ENCODE measurements around the gene CTSA. TPM values are rescaled to one million over a fixed set of nuclear protein-coding genes. Genes with fewer than 3 reads are reported as not detected.
A peak's percentile ranks its signal among the peaks of the same experiment; 100 is the strongest.

The CTSA gene
- total RNA-seq, 1 experiment from 2014 or later, result 109 TPM

GRCh38 chr20:45902199-45902701, 11.1 kb downstream of the CTSA start:
- H4K20me1 ChIP-seq (ENCODE audit: insufficient read depth), result no peaks in the 10 kb centered on the region
- no peak for ATAC-seq
- no peaks in the 10 kb centered on the region for H3K79me2 ChIP-seq (ENCODE audit: insufficient read depth, low read length)
- H3K9me3 ChIP-seq (ENCODE audit: control insufficient read depth in 1 of 2, insufficient read depth in 1 of 2, low read depth in 1 of 2, low read length in 2 of 2), result no peaks in the 10 kb centered on the region
- no peaks in the 10 kb centered on the region for H3K9me2 ChIP-seq (ENCODE audit: insufficient read depth)
- H3K27me3 ChIP-seq (ENCODE audit: insufficient read depth, low read length), result no peaks in the 10 kb centered on the region
- no peak overlapping the region for H3K9ac ChIP-seq (ENCODE audit: low read length)
- BruUV-seq (replicated peaks), result no TSS peak
- no peak for DNase-seq (ENCODE audit: low read depth, low spot score)
- no peak for TF ChIP-seq ZFX (IDR thresholded peaks at IDR 0.05)
- TF ChIP-seq SP1 (IDR thresholded peaks at IDR 0.05; ENCODE audit: low read depth), result no peak
- no peak for TF ChIP-seq POLR2A (IDR thresholded peaks at IDR 0.05; ENCODE audit: borderline replicate concordance, extremely low read depth, insufficient read depth, insufficient read length)
- intact Hi-C loops (cut with micrococcal nuclease), result no loop called here
- ChIA-PET POLR2A (no interaction called here), RAD21 (ENCODE audit: low non-redundant PET in 1 of 2, low total read pairs in 2 of 2, uncharacterized antibody in 2 of 2, unreplicated experiment in 2 of 2) (no interaction called here), CTCF (no interaction called here)
- H2AFZ ChIP-seq (ENCODE audit: low read depth, low read length, poor library complexity, severe bottlenecking), result no peak overlapping the region
- H3K4me1 ChIP-seq (ENCODE audit: control insufficient read depth in 1 of 2, insufficient read depth in 2 of 2, low read length in 2 of 2), result peaks cover 5 to 18% of the 10 kb centered on the region in 2 experiments; a peak in 3 of 4 replicates
- H3K4me2 ChIP-seq (ENCODE audit: low read length), result no peak overlapping the region
- no peak overlapping the region for H3K27ac ChIP-seq (ENCODE audit: low read depth, low read length)
- no peaks in the 10 kb centered on the region for H3K36me3 ChIP-seq (ENCODE audit: control insufficient read depth in 1 of 2, insufficient read depth in 2 of 2, low read length in 2 of 2)
- H3K4me3 ChIP-seq (replicated peaks in 1 of 2; ENCODE audit: low read depth in 1 of 2, low read length in 2 of 2), result no peak overlapping the region

GRCh38 chr20:45904583-45905504, 13.7 kb downstream of the CTSA start:
- Histone ChIP-seq H3K9ac (ENCODE audit: low read length) (no peak overlapping the region), H4K20me1 (ENCODE audit: insufficient read depth) (no peaks in the 10 kb centered on the region), H3K9me3 (ENCODE audit: control insufficient read depth in 1 of 2, insufficient read depth in 1 of 2, low read depth in 1 of 2, low read length in 2 of 2) (no peaks in the 10 kb centered on the region), H3K27ac (ENCODE audit: low read depth, low read length) (no peak overlapping the region), H3K4me2 (ENCODE audit: low read length) (peak overlapping the region; percentile 37), H3K4me1 (ENCODE audit: control insufficient read depth in 1 of 2, insufficient read depth in 2 of 2, low read length in 2 of 2) (peaks cover 5 to 18% of the 10 kb centered on the region in 2 experiments; a peak in 3 of 4 replicates), H3K36me3 (ENCODE audit: control insufficient read depth in 1 of 2, insufficient read depth in 2 of 2, low read length in 2 of 2) (no peaks in the 10 kb centered on the region), H3K4me3 (replicated peaks in 1 of 2; ENCODE audit: low read depth in 1 of 2, low read length in 2 of 2) (no peak overlapping the region), H3K27me3 (ENCODE audit: insufficient read depth, low read length) (no peaks in the 10 kb centered on the region), H3K79me2 (ENCODE audit: insufficient read depth, low read length) (no peaks in the 10 kb centered on the region), H2AFZ (ENCODE audit: low read depth, low read length, poor library complexity, severe bottlenecking) (no peak overlapping the region), H3K9me2 (ENCODE audit: insufficient read depth) (no peaks in the 10 kb centered on the region)
- no peak for DNase-seq (ENCODE audit: low read depth, low spot score)
- intact Hi-C loops (cut with micrococcal nuclease), result no loop called here
- RAD21 ChIA-PET (ENCODE audit: low non-redundant PET in 1 of 2, low total read pairs in 2 of 2, uncharacterized antibody in 2 of 2, unreplicated experiment in 2 of 2), result no interaction called here
- no peak for ATAC-seq
- POLR2A ChIA-PET, result interaction anchor here (0.9 to 2.1 kb wide), 2 partner anchors 24 to 29 kb away, joined by 4 to 6 read pairs; partner anchors contain the start of gene ZSWIM1
- TF ChIP-seq, protein P1, sequence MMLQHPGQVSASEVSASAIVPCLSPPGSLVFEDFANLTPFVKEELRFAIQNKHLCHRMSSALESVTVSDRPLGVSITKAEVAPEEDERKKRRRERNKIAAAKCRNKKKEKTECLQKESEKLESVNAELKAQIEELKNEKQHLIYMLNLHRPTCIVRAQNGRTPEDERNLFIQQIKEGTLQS (IDR thresholded peaks at IDR 0.05), result no peak
- TF ChIP-seq RAD21 (IDR thresholded peaks at IDR 0.05; ENCODE audit: low read depth) (no peak), ZFX (IDR thresholded peaks at IDR 0.05) (no peak), CEBPB (IDR thresholded peaks at IDR 0.05; ENCODE audit: low read depth) (no peak), SIN3A (IDR thresholded peaks at IDR 0.05; ENCODE audit: low read depth) (no peak), FOSL1 (IDR thresholded peaks at IDR 0.05; ENCODE audit: low read depth) (no peak), EZH2phosphoT487 (IDR thresholded peaks at IDR 0.05; ENCODE audit: borderline replicate concordance) (no peak)
- TF ChIP-seq, protein P2, sequence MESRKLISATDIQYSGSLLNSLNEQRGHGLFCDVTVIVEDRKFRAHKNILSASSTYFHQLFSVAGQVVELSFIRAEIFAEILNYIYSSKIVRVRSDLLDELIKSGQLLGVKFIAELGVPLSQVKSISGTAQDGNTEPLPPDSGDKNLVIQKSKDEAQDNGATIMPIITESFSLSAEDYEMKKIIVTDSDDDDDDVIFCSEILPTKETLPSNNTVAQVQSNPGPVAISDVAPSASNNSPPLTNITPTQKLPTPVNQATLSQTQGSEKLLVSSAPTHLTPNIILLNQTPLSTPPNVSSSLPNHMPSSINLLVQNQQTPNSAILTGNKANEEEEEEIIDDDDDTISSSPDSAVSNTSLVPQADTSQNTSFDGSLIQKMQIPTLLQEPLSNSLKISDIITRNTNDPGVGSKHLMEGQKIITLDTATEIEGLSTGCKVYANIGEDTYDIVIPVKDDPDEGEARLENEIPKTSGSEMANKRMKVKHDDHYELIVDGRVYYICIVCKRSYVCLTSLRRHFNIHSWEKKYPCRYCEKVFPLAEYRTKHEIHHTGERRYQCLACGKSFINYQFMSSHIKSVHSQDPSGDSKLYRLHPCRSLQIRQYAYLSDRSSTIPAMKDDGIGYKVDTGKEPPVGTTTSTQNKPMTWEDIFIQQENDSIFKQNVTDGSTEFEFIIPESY (IDR thresholded peaks at IDR 0.05; ENCODE audit: extremely low read depth, insufficient replicate concordance, low read length), result no peak
- no TSS peak for BruUV-seq (replicated peaks)
- CTCF ChIA-PET, result interaction anchor here (1.5 to 1.6 kb wide), 2 partner anchors 13 to 65 kb away, joined by 3 to 4 read pairs; no protein-coding TSS in a partner anchor
